GM11168 (cell line): ENCODE measurements around the gene PITPNC1.
"Not testable (repeated sequence)": the region's sequence is repeated elsewhere in the genome, so short reads cannot be mapped to it uniquely, and the experiment has no call there.

Experiments used
- in situ Hi-C: fragments of 300-500 bp; cut with MboI; formaldehyde crosslinking; loops from one replicate; pipeline ENCODE4 v1.12.0; 2022; ENCODE audit warnings: low sequenced_read_pairs; ENCODE audit not compliant: unreplicated experiment

The PITPNC1 gene

GRCh38 chr17:67687511-67687910 is 310.4 kb downstream of the PITPNC1 start:
- in situ Hi-C loops: loop anchor here (10.0 kb wide), 2 partner anchors 113 to 313 kb away; partner anchors contain the start of gene PITPNC1

GRCh38 chr17:67689534-67690177 is 312.6 kb downstream of the PITPNC1 start:
- in situ Hi-C loops: loop anchor here (10.0 kb wide), 2 partner anchors 115 to 315 kb away; partner anchors contain the start of gene PITPNC1

GRCh38 chr17:67693811-67694210 is 316.7 kb downstream of the PITPNC1 start:
- in situ Hi-C loops: no loop called here

GRCh38 chr17:67696347-67696746 is 319.3 kb downstream of the PITPNC1 start:
- in situ Hi-C loops: no loop called here

- in situ Hi-C loops: no loop called here
Observed at GRCh38 chr17:67696853-67697498, 319.9 kb downstream of the PITPNC1 start.

- in situ Hi-C loops: no loop called here
Observed at GRCh38 chr17:67700037-67700724, 323.1 kb downstream of the PITPNC1 start.

GRCh38 chr17:67700725-67701119 is 323.6 kb downstream of the PITPNC1 start:
- in situ Hi-C loops: no loop called here

GRCh38 chr17:67702861-67703260 is 325.8 kb downstream of the PITPNC1 start:
- in situ Hi-C loops: not testable (repeated sequence)

GRCh38 chr17:67707442-67707841 is 330.4 kb downstream of the PITPNC1 start:
- in situ Hi-C loops: no loop called here

GRCh38 chr17:67708378-67708777 is 331.3 kb downstream of the PITPNC1 start:
- in situ Hi-C loops: no loop called here

GRCh38 chr17:67711916-67712315 is 334.8 kb downstream of the PITPNC1 start:
- in situ Hi-C loops: no loop called here

- in situ Hi-C loops: no loop called here
Observed at GRCh38 chr17:67712375-67712774, 335.3 kb downstream of the PITPNC1 start.

GRCh38 chr17:67713169-67713568 is 336.1 kb downstream of the PITPNC1 start:
- in situ Hi-C loops: no loop called here

- in situ Hi-C loops: no loop called here
Observed at GRCh38 chr17:67716405-67716798, 339.3 kb downstream of the PITPNC1 start.

GRCh38 chr17:67717192-67717623 is 340.1 kb downstream of the PITPNC1 start:
- in situ Hi-C loops: no loop called here

- in situ Hi-C loops: no loop called here
Observed at GRCh38 chr17:67717624-67718324, 340.7 kb downstream of the PITPNC1 start, which contains the start of gene NOL11. Gene NOL11 (plus strand): TSS chr17:67717936. CDS start chr17:67717948, 12 bp downstream.

- in situ Hi-C loops: no loop called here
Observed at GRCh38 chr17:67718325-67718941, 341.4 kb downstream of the PITPNC1 start.

GRCh38 chr17:67725373-67725791 is 348.3 kb downstream of the PITPNC1 start:
- in situ Hi-C loops: no loop called here

- in situ Hi-C loops: no loop called here
Observed at GRCh38 chr17:67725807-67726206, 348.7 kb downstream of the PITPNC1 start.
